HG03378 (cell line): ENCODE measurements around the gene NDUFB11.
"Not testable (repeated sequence)": the region's sequence is repeated elsewhere in the genome, so short reads cannot be mapped to it uniquely, and the experiment has no call there.

Experiments
- ATAC-seq: cut with Tn5 transposase; IDR thresholded peaks from one replicate; pipeline ENCODE4 v1.9.1; 2021; ENCODE audit warnings: mild to moderate bottlenecking, moderate library complexity; ENCODE audit not compliant: unreplicated experiment

NDUFB11 gene

GRCh38 chrX:47146936-47147859 lies 2.7 kb upstream of the NDUFB11 start:
- ATAC-seq = no peak

- ATAC-seq = no peak
Observed at GRCh38 chrX:47146121-47146935, 1.8 kb upstream of the NDUFB11 start.

DNA sequence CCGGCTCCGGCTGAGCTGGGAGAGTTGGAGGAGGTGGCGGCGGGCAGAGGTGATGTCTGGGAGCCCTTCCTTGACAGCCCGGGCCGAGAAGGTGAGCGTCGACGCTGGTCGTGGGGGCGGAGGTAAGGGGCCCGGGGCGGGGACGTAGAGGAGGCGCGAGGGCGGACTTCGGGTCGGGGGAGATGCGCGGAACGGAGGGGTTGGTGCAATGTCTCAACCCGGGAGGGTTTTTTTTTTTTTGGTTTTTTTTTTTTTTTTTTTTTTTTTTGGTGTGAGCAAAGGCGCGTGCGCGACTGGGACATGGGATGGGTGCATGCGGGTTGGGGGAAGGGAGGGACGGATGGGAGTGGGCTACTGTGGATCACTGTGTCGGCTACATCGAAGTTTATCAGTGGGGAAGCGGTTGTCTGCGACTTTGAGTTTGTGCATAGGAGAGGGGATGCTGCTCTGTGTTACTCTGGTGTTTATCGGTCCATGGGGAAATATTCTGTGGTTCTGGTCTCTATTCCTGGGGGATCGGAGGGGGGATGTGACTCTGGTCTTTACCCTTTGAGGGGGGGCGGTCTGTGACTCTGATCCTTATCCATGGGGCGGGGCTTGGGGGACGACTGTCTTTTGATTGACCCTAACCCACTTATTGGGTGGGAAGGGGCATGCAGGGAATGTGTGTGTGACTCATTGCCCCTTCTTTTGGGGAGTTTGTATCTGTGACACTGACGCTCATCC lies 1.1 kb upstream of the NDUFB11 start:
- no peak for ATAC-seq

- peak; percentile 7 for ATAC-seq
Observed at GRCh38 chrX:47143894-47144625, 442 bp downstream of the NDUFB11 start.

DNA sequence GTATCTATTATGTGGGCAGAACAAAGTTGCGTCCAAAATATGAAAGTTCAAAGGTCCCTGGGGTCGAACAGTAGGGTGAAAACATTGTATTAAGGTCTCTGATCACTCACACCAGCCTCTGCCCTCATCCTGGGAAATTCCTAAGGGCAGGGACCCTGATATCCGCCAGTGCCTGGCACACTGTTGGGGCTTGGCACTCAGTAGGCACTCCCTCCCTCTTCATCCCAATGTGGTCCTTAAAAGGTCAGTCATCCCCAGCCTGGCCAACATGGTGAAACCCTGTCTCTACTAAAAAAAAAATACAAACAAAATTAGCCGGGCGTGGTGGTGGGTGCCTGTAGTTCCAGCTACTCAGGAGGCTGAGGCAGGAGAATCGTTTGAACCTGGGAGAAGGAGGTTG lies 6.3 kb downstream of the NDUFB11 start:
- ATAC-seq = no peak

DNA sequence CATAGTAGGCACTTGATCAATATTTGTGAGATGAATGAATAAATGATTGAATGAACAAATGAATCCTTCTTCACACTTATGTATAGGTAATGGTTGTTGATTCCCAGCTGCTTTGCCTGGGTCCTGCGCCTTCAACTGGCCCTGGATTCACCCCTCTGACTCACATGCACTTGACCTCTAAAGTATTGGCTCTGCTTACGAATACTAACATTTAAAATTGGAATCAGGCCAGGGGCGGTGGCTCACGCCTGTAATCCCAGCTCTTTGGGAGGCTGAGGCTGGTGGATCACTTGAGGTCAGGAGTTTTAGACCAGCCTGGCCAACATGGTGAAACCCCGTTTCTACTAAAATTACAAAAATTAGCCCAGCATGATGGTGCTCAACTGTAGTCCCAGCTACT lies 8.9 kb downstream of the NDUFB11 start:
- ATAC-seq = not testable (repeated sequence)

DNA sequence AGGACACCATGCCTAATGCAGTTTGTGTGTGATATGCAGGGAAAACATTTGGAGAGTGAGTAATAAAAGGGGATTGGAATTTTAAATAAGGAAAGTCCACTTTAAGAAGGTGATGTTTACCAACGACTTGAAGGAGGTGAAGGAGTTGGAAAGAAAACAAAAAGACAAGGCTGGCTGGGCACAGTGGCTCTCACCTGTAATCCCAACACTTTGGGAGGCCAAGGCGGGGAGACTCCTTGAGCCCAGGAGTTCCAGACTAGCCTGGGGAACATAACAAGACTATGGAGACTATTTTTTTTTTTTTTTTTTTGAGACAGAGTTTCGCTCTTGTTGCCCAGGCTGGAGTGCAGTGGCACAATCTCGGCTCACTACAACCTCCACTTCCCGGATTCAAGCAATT lies 11.0 kb downstream of the NDUFB11 start:
- no peak for ATAC-seq

- ATAC-seq = no peak
Observed at GRCh38 chrX:47129899-47130358, 14.6 kb downstream of the NDUFB11 start.

DNA sequence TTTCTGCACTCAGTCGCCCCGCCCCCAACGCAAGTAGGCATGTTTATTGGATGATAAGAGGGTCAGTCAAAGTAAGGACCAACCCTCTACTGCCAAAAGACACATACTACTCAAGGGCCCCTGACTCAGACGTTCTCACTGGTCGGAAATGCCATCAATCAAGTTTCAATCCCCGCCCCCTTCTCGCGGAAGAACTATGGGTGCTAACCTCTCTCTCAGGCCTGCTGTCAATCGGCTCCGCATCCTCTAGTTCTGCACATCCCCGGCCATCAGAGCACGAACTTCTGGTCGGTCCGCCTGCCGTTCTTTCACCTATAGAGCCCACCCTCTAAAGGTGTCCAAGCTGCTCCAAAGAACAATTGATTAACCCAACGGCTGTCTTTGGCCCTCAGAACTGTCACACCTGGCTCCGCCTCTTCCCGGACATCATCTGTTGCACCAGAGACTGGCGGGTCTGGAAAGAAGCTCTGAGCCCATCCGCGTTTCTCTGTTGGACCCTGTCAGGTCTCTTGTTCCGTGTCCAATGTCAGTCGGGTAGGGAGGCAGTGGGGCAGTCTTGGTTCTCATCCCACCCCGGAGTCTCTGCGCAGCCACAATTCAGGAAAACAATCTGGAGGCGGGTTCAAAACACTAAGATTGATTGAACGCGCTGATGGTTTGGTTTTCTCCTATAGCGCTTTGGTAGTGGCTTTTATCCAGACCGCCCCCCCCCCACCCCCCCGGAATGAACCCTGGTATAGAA lies 15.2 kb downstream of the NDUFB11 start:
- peak; percentile 96 for ATAC-seq

DNA sequence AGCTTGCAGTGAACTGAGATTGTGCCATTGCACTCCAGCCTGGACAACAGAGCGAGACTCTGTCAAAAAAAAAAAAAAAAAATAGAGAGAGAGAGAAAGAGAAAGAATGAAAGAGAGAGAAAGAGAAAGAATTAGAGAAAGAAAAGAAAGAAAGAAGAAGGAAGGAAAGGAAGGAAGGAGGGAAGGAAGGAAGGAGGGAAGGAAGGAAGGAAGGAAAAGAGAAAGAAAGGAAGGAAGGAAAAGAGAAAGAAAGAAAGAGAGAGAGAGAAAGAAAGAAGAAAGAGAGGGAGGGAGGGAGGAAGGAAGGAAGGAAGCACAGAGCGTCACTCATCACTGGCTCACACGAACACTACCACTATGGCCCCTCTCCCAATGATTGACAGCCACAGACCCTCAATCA lies 20.0 kb downstream of the NDUFB11 start:
- ATAC-seq = not testable (repeated sequence)

DNA sequence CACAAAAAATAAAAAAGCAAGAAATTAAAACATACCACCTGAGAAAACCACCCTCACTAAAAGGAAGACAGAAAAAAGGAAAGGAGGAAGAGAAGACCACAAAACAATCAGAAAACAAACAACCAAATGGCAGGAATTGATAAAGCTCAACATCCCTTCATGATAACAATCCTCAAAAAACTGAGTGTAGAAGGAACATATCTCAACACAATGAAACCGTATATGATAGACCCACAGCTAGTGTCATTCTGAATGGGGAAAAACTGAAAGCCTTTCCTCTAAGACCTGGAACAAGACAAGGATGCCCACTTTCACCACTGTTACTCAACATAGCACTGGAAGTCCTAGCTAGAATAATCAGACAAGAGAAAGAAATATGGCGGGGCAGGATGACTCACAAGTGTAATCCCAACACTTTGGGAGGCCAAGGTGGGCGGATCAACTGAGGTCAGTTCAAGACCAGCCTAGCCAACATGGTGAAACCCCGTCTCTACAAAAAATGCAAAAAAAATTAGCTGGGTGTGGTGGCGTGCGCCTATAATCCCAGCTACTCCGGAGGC lies 27.9 kb downstream of the NDUFB11 start:
- ATAC-seq = not testable (repeated sequence)

DNA sequence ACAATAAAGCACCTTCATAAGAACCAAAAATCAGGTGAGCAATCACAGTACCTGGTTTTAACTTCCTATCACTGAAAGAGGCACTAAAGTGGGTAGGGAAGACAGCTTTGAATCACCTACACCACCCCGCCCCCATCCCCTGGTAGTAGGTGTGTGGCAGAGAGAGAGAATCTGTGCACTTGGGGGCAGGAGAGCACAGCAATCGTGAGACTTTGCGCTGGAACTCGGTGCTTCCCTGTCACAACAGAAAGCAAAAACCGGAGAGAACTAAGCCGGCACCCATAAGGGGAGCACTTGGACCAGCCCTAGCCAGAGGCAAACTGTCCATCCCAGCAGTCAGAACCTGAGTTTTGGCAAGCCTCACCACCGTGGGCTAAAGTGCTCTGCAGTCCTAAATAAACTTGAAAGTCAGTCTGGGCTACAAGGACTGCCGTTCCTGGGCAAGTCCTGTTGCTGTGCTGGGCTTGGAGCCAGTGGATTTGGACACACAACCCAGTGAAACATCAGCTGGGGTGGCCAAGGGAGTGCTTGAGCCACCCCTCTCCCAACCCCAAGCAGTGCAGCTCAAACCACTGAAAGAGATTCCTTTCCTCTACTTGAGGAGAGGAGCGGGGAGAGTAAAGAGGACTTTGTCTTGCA lies 32.1 kb downstream of the NDUFB11 start:
- no peak for ATAC-seq

GRCh38 chrX:47110936-47111615 lies 33.4 kb downstream of the NDUFB11 start:
- not testable (repeated sequence) for ATAC-seq

DNA sequence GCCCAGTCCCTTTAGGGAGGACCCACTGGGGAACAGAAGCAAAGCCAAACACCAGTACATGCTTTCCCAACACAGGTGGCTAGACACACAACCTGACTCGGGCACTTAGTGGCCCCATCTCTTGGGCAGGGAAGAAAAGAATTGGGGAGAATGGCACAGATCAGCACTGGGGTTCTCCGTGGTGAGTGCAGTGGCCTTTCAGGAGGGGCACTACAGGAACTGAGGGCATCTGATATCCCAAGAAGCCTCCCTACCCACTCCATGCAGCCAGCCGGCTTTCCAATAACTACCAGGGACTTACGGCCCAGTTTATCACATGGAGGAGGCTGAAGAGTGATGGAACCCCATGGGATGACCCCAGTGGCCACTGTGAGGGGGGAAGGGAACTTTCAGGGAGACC lies 43.3 kb downstream of the NDUFB11 start:
- ATAC-seq = no peak

DNA sequence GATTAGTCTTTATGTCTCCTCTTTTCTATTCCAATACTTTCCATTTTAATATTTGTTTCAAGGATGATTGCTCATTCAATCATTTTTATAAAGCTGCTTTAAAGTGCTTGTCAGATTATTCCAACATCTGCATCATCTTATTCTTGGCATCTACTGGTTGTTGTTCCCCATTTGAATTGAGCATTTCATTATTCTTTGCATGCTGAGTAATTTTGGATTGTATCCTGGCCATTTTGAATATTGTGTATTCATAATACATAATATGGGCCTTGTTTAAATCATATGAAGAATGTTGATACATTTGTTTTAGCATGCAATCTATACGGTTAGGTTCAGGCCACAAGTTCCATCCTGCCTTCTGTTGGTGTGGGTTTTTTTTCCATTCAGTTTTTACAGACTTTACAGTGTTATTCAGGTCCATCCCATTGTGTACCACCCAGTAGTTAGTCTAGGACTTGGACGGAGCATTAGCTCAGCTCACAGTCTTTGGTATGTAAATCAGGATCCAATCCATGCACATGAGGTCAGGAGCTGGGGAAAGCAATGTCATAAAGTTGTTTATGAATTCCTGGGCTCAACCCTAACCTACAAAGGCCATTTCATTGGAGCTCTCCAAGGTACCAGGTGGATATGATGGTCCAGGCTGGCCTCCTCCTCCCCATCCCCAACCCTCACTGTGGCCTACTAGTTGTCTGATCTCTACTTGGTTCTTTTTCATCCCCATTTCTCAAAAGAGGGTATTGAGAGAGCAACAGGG lies 46.0 kb downstream of the NDUFB11 start:
- ATAC-seq = no peak

GRCh38 chrX:47097018-47097417 lies 47.5 kb downstream of the NDUFB11 start:
- ATAC-seq = no peak

DNA sequence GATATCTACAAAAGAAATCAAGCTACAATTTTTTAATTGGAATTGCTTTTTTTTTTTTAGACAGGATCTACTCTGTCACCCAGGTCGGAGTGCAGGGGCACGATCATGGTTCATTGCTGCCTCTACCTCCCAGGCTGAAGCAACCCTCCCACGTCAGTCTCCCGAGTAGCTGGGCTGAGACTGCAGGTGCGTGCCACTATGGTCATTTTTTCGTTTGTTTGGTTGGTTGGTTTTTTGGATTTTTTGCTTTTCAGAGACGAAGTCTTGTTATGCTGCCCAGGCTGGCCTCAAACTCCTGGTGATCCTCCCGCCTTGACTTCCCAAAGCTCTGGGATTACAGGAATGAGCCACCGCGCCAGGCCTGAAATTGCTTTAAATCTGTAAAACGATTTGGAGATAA lies 50.6 kb downstream of the NDUFB11 start:
- no peak for ATAC-seq

DNA sequence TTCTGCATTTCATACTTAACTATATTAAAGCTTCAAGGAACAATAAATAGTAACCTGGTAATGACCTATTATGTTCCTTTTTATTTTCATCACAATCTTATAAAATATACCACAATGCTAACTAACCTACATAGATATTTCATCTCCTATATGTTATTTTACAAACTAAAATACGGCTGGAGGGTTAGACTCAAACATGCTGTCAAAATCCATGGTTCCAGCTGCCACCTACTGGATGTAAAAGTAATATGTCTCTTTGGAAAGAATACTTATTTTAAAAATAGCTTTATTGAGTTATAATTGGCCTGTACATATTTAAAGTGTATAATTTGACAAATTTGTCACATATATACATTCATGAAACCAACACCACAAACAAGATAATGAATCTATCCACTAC lies 51.3 kb downstream of the NDUFB11 start:
- no peak for ATAC-seq
